ENCODE results near the gene JUNB.

The JUNB gene

DNA sequence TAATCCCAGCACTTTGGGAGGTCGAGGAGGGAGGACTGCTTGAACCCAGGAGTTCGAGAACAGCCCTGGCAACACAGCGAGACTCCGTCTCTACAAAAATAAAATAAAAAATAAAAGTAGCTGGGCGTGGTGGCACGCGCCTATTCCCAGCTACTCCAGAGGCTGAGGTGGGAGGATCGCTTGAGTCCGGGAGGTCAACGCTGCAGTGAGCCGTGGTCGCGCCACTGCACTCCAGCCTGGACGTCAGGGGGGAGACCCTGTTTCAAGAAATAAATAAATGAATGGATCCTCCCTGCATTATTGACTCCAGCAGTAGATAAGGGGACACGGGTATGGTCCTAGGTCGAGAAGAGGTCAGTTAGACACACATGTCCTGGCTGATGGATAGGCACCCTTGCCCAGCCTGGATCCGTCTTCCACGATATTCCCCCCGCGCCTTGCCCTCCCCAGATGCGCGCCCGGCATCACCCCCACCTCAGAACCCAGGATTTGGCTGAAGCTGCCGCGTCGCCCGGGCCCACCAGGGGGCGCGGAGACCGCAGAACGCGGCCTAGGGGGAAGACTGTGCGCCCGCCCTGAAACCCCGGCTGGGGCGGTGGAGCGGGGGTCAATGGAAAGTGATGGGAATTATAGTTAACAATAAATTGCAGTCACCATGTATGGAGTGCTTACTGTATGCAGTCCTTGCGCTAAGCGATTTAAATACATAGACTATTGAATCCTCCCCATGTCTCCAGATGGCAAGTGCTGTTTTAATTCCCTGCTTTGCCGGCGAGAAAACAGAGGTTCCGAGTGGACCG lies 13.9 kb upstream of the JUNB start:
- TF ChIP-seq, protein P1, sequence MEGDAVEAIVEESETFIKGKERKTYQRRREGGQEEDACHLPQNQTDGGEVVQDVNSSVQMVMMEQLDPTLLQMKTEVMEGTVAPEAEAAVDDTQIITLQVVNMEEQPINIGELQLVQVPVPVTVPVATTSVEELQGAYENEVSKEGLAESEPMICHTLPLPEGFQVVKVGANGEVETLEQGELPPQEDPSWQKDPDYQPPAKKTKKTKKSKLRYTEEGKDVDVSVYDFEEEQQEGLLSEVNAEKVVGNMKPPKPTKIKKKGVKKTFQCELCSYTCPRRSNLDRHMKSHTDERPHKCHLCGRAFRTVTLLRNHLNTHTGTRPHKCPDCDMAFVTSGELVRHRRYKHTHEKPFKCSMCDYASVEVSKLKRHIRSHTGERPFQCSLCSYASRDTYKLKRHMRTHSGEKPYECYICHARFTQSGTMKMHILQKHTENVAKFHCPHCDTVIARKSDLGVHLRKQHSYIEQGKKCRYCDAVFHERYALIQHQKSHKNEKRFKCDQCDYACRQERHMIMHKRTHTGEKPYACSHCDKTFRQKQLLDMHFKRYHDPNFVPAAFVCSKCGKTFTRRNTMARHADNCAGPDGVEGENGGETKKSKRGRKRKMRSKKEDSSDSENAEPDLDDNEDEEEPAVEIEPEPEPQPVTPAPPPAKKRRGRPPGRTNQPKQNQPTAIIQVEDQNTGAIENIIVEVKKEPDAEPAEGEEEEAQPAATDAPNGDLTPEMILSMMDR (IDR thresholded peaks at IDR 0.05; ENCODE audit: low read depth, low read length): peak; percentile 82
- no peak for TF ChIP-seq POLR2A (IDR thresholded peaks at IDR 0.05; ENCODE audit: extremely low read depth, insufficient read length)
- TF ChIP-seq MYC (IDR thresholded peaks at IDR 0.05; ENCODE audit: low read depth, low read length): no peak
- TF ChIP-seq, protein P2, sequence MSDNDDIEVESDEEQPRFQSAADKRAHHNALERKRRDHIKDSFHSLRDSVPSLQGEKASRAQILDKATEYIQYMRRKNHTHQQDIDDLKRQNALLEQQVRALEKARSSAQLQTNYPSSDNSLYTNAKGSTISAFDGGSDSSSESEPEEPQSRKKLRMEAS (IDR thresholded peaks at IDR 0.05; ENCODE audit: low read depth, low read length): no peak
- H3K4me3 ChIP-seq (ENCODE audit: low read depth, low read length): peak overlapping the region; percentile 69
- peak; percentile 82 for DNase-seq (ENCODE audit: low read depth)

DNA sequence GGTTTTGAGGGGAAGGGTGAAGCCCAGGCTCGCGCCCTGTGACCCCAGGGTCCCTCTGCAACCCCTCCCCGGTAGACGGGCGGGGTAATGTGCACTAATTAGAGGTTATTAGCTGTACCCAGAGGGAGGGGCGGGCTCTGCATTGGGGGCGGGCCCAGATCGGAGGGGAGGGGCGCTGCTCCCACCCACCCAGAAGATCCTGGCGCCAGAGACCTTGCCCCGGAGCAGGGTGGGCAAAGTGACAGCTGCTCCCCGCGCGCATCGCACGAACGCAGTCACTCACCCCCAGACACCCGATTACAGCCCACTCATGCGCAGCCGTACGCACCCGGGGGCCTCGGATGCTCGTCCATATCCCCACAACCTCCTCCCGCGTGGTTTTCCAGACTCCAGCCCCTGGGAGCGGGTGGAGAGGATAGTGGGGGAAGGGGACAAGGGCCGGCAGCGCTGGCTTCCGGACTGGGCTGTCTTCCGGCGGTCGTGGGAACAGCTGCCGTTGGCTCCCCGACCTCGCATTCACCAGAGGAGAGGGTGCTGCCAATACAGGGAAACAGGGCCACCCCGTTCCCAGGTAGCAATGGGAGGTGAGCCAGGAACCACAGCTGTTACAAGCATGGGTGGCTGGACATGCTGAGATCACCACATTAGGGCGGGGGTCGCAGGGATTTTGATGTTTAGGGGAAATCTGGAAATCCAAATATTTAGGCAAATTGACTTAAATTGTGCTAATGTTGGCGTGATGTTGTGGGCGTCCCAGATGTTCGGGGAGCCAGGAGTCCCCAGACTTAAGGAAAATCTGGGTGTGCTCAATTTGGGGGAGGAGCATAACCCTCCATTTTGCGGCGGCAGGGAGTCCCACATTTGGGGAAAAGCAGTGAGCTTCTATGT lies 13.0 kb upstream of the JUNB start:
- peak overlapping the region; percentile 69 for H3K4me3 ChIP-seq (ENCODE audit: low read depth, low read length)
- peak; percentile 67 for DNase-seq (ENCODE audit: low read depth)
- TF ChIP-seq, protein P1 (IDR thresholded peaks at IDR 0.05; ENCODE audit: low read depth, low read length): no peak
- TF ChIP-seq MYC (IDR thresholded peaks at IDR 0.05; ENCODE audit: low read depth, low read length) (peak; percentile 44; the same call in 1 of the 2 replicates), POLR2A (IDR thresholded peaks at IDR 0.05; ENCODE audit: extremely low read depth, insufficient read length) (peak; percentile 15)
- TF ChIP-seq, protein P2 (IDR thresholded peaks at IDR 0.05; ENCODE audit: low read depth, low read length): no peak; the same call in 1 of the 2 replicates

DNA sequence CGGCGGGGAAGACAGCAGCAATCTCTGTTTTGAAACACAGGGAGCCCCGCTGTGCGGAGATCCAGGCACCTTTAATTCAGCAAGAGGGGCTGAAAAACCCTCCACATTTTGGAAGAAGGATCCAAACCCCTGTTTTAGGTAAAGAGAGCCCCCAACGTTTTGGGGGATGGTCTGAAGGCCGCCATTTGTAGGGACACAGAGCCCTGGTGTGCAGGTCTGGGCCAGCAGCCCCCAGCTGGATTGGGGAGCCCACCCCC lies 12.5 kb upstream of the JUNB start:
- TF ChIP-seq MYC (IDR thresholded peaks at IDR 0.05; ENCODE audit: low read depth, low read length) (no peak), POLR2A (IDR thresholded peaks at IDR 0.05; ENCODE audit: extremely low read depth, insufficient read length) (no peak)
- TF ChIP-seq, protein P1 (IDR thresholded peaks at IDR 0.05; ENCODE audit: low read depth, low read length): no peak
- TF ChIP-seq, protein P2 (IDR thresholded peaks at IDR 0.05; ENCODE audit: low read depth, low read length): no peak
- H3K4me3 ChIP-seq (ENCODE audit: low read depth, low read length): peak overlapping the region; percentile 69
- no peak for DNase-seq (ENCODE audit: low read depth)

DNA sequence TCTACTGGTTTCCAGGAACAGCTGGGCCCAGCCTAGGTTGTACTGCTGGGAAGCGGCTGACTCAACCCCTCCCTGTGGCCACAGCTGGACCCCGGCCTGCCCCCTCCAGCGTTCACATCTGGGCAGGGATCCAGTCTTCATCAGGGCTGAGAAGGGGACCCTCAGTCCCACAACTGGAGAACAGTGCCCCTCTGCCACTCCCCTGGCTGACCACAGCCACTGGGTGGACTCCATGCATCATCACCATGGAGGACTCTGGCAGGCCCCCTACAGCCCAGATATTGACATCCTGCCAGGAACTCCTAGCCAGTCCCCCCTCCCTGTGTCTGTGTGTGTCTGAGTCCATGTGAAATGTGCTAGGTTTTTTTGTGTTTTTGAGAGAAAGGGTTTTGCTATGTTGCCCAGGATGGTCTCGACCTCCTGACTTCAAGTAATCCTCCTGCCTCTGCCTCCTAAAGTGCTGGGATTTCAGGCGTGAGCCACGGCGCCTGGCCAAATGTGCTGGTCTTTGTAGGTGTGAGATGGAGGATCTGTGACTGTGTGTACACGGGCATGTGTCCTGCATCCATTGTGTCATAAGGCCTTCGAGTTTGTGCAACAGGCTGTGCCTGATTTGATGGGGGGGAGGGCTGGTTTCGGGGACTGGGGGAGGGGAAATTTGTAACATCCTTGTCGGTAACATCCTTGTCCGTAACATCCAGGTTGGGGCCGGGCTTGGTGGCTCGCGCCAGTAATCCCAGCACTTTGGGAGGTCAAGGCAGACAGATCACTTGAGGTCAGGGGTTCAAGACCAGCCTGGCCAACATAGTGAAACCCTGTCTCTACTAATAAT lies 11.9 kb upstream of the JUNB start:
- TF ChIP-seq, protein P1 (IDR thresholded peaks at IDR 0.05; ENCODE audit: low read depth, low read length): no peak
- TF ChIP-seq POLR2A (IDR thresholded peaks at IDR 0.05; ENCODE audit: extremely low read depth, insufficient read length) (no peak), MYC (IDR thresholded peaks at IDR 0.05; ENCODE audit: low read depth, low read length) (no peak)
- TF ChIP-seq, protein P2 (IDR thresholded peaks at IDR 0.05; ENCODE audit: low read depth, low read length): no peak
- peak; percentile 51 for DNase-seq (ENCODE audit: low read depth)
- no peak overlapping the region for H3K4me3 ChIP-seq (ENCODE audit: low read depth, low read length)

DNA sequence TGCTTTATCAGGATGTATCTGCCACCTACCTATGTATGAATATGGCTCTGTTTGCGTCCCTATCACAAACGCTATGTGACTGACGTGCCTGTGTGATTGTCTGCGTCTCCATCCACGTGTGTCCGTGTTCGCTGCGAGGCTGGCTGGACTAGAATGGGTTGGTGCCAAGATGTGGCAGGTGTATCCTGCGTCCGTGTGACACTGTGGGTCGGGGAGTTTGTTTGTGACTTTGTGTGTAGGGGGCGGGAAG lies 9.2 kb upstream of the JUNB start:
- peak overlapping the region; percentile 29 for H3K4me3 ChIP-seq (ENCODE audit: low read depth, low read length)
- TF ChIP-seq, protein P2 (IDR thresholded peaks at IDR 0.05; ENCODE audit: low read depth, low read length): no peak
- TF ChIP-seq, protein P1 (IDR thresholded peaks at IDR 0.05; ENCODE audit: low read depth, low read length): no peak
- no peak for TF ChIP-seq POLR2A (IDR thresholded peaks at IDR 0.05; ENCODE audit: extremely low read depth, insufficient read length)
- no peak for TF ChIP-seq MYC (IDR thresholded peaks at IDR 0.05; ENCODE audit: low read depth, low read length)
- no peak for DNase-seq (ENCODE audit: low read depth)
